H9 (cell line): ENCODE measurements around the gene CHD9. TPM values are rescaled to one million over a fixed set of nuclear protein-coding genes. Genes with fewer than 3 reads are reported as not detected.
A peak's percentile ranks its signal among the peaks of the same experiment; 100 is the strongest.

Source experiments
- DNase-seq: peaks from one replicate; pipeline ENCODE4 v3.0.0-alpha.2; 2017
- H2AFZ ChIP-seq: one replicate; pipeline ENCODE4 v1.6.1; 2013; ENCODE audit warnings: mild to moderate bottlenecking, low read length, control low read depth, moderate library complexity
- H2AK5ac ChIP-seq: 2 replicates; pipeline ENCODE4 v1.6.1; 2013; ENCODE audit warnings: low read length, control low read depth, mixed read lengths; ENCODE audit not compliant: insufficient read length
- H2BK120ac ChIP-seq: one replicate; pipeline ENCODE4 v1.6.1; 2013; ENCODE audit warnings: low read depth, mild to moderate bottlenecking, low read length, control low read depth, inconsistent platforms; ENCODE audit not compliant: poor library complexity, severe bottlenecking
- H2BK12ac ChIP-seq: 2 replicates; pipeline ENCODE4 v1.6.1; 2013; ENCODE audit warnings: low read length, control low read depth, mixed read lengths, low read depth; ENCODE audit not compliant: insufficient read length
- H2BK15ac ChIP-seq: 2 replicates; pipeline ENCODE4 v1.6.1; 2013; ENCODE audit warnings: low read depth, low read length, control low read depth
- H2BK20ac ChIP-seq: one replicate; pipeline ENCODE4 v1.6.1; 2013; ENCODE audit warnings: low read depth, mild to moderate bottlenecking, low read length, control low read depth, inconsistent platforms; ENCODE audit not compliant: poor library complexity, severe bottlenecking
- H2BK5ac ChIP-seq: 2 replicates; pipeline ENCODE4 v1.6.1; 2013; ENCODE audit warnings: low read length, control low read depth, mixed read lengths; ENCODE audit not compliant: insufficient read length
- H3K14ac ChIP-seq: 2 replicates; pipeline ENCODE4 v1.6.1; 2013; ENCODE audit warnings: low read length, control low read depth; ENCODE audit not compliant: insufficient read depth
- H3K18ac ChIP-seq: 2 replicates; pipeline ENCODE4 v1.6.1; 2013; ENCODE audit warnings: low read depth, mild to moderate bottlenecking, mixed read lengths, low read length, control low read depth; ENCODE audit not compliant: insufficient read length
- H3K23ac ChIP-seq: 2 replicates; pipeline ENCODE4 v1.6.1; 2013; ENCODE audit warnings: low read length, control low read depth, mixed read lengths, low read depth; ENCODE audit not compliant: insufficient read length
- H3K23me2 ChIP-seq: 2 replicates; pipeline ENCODE4 v1.6.1; 2013; ENCODE audit warnings: low read depth, mild to moderate bottlenecking, mixed read lengths, low read length, control low read depth; ENCODE audit not compliant: insufficient read length, poor library complexity, severe bottlenecking
- H3K27ac ChIP-seq: 2 replicates; pipeline ENCODE4 v1.5.1; 2013; ENCODE audit warnings: low read length, control low read depth, mixed read lengths, low read depth; ENCODE audit not compliant: insufficient read length
- H3K27me3 ChIP-seq: 2 replicates; pipeline ENCODE4 v1.6.1; 2013; ENCODE audit warnings: low read length, control low read depth, inconsistent platforms; ENCODE audit not compliant: insufficient read depth
- H3K4ac ChIP-seq: 2 replicates; pipeline ENCODE4 v1.6.1; 2013; ENCODE audit warnings: low read depth, mild to moderate bottlenecking, control low read depth, inconsistent platforms, low read length, moderate library complexity
- H3K4me1 ChIP-seq: 2 replicates; pipeline ENCODE4 v1.6.1; 2013; ENCODE audit warnings: low read length, control low read depth, inconsistent platforms; ENCODE audit not compliant: insufficient read depth
- H3K4me2 ChIP-seq: 2 replicates; pipeline ENCODE4 v1.6.1; 2013; ENCODE audit warnings: low read length, control low read depth, mixed read lengths; ENCODE audit not compliant: insufficient read length, insufficient read depth
- H3K56ac ChIP-seq: 2 replicates; pipeline ENCODE4 v1.6.1; 2013; ENCODE audit warnings: low read depth, mild to moderate bottlenecking, mixed read lengths, low read length, control low read depth; ENCODE audit not compliant: insufficient read length
- H3K79me1 ChIP-seq: 2 replicates; pipeline ENCODE4 v1.6.1; 2013; ENCODE audit warnings: low read depth, mild to moderate bottlenecking, moderate library complexity, low read length, control low read depth, inconsistent platforms; ENCODE audit not compliant: insufficient read depth, poor library complexity, severe bottlenecking
- H3K79me2 ChIP-seq: 2 replicates; pipeline ENCODE4 v1.6.1; 2013; ENCODE audit warnings: low read length, control low read depth, inconsistent platforms; ENCODE audit not compliant: insufficient read depth
- H3K9ac ChIP-seq: 2 replicates; pipeline ENCODE4 v1.6.1; 2013; ENCODE audit warnings: low read length, control low read depth, mixed read lengths; ENCODE audit not compliant: insufficient read length; ENCODE audit errors: extremely low read depth
- H3K9me3 ChIP-seq: one replicate; pipeline ENCODE4 v1.6.1; 2013; ENCODE audit warnings: low read depth, low read length, inconsistent platforms; ENCODE audit not compliant: control insufficient read depth
- H3T11ph ChIP-seq: one replicate; pipeline ENCODE4 v1.6.1; 2013; ENCODE audit warnings: mild to moderate bottlenecking, low read length, control low read depth, inconsistent platforms
- H4K20me1 ChIP-seq: one replicate; pipeline ENCODE4 v1.6.1; 2013; ENCODE audit not compliant: control insufficient read depth, insufficient read length, insufficient read depth
- H4K5ac ChIP-seq: 2 replicates; pipeline ENCODE4 v1.6.1; 2013; ENCODE audit warnings: low read depth, mild to moderate bottlenecking, mixed read lengths, low read length, control low read depth; ENCODE audit not compliant: insufficient read length
- H4K8ac ChIP-seq: replicated peaks from 2 replicates; pipeline ENCODE4 v1.6.1; 2013; ENCODE audit warnings: low read length, control low read depth, mixed read lengths, low read depth; ENCODE audit not compliant: insufficient read length
- H4K91ac ChIP-seq: 2 replicates; pipeline ENCODE4 v1.6.1; 2013; ENCODE audit warnings: low read depth, mild to moderate bottlenecking, moderate library complexity, mixed read lengths, low read length, control low read depth; ENCODE audit not compliant: insufficient read length
- H3K27ac Mint-ChIP-seq, 3 experiments: 2 replicates in 2 of 3; 3 replicates in 1 of 3; pipeline ENCODE4 v1.8.0; 2020 to 2021; ENCODE audit warnings: mixed read lengths in 3 of 3, mild to moderate bottlenecking in 1 of 3, moderate library complexity in 1 of 3
- H3K27me3 Mint-ChIP-seq: 2 replicates; pipeline ENCODE4 v1.8.0; 2021; ENCODE audit warnings: low read depth, mild to moderate bottlenecking, moderate library complexity, mixed read lengths
- H3K36me3 Mint-ChIP-seq, 3 experiments: 2 replicates in 2 of 3; 3 replicates in 1 of 3; pipeline ENCODE4 v1.8.0; 2020 to 2021; ENCODE audit warnings: low read depth in 3 of 3, mixed read lengths in 3 of 3; ENCODE audit not compliant: insufficient read depth in 1 of 3
- H3K4me1 Mint-ChIP-seq, 2 experiments: 2 replicates each; pipeline ENCODE4 v1.8.0; 2020; ENCODE audit warnings: mixed read lengths in 2 of 2
- H3K4me3 Mint-ChIP-seq, 2 experiments: 2 replicates in 1 of 2; 3 replicates in 1 of 2; pipeline ENCODE4 v1.8.0; 2020 to 2021; ENCODE audit warnings: mild to moderate bottlenecking in 2 of 2, mixed read lengths in 2 of 2, moderate library complexity in 1 of 2
- H3K9me3 Mint-ChIP-seq, 2 experiments: 2 replicates in 1 of 2; 3 replicates in 1 of 2; pipeline ENCODE4 v1.8.0; 2020; ENCODE audit warnings: mild to moderate bottlenecking in 2 of 2, mixed read lengths in 2 of 2, moderate library complexity in 1 of 2
- CTCF ChIP-seq: fragments of 200-600 bp; sonication (generic); conservative IDR thresholded peaks from 3 replicates; pipeline ENCODE4 v1.8.0; 2021; ENCODE audit warnings: antibody characterized with exemption, mild to moderate bottlenecking
- WGBS: extraction: QIAGEN DNeasy Blood & Tissue Kit; methylation state at CpG from one replicate; pipeline ENCODE4 v1.1.7; 2013; ENCODE audit warnings: missing lambda C conversion rate, low lambda C conversion rate, mixed read lengths; ENCODE audit not compliant: insufficient read length; ENCODE audit errors: extremely low coverage; 5-methylcytosine and 5-hydroxymethylcytosine counted together
- total RNA-seq: library from RNA; stranded (reverse); gene quantifications from 2 replicates; pipeline ENCODE4 v1.2.1, GENCODE V29; 2021

CHD9 gene
- total RNA-seq, 1 experiment from 2014 or later: 46.2 TPM

- H4K20me1 ChIP-seq: no peaks in the 10 kb centered on the region
- H3K4me2 ChIP-seq: no peak overlapping the region
- H3K4me1 ChIP-seq: no peaks in the 10 kb centered on the region
- no peak overlapping the region for H3T11ph ChIP-seq
- H3K4me3 Mint-ChIP-seq: no peak overlapping the region
- no peaks in the 10 kb centered on the region for H3K9me3 ChIP-seq
- H2BK20ac ChIP-seq: no peak overlapping the region
- no peak overlapping the region for H4K8ac ChIP-seq
- H2AFZ ChIP-seq: no peak overlapping the region
- peaks cover 0 to 8% of the 10 kb centered on the region in 2 experiments; a peak in 2 of 4 replicates for H3K4me1 Mint-ChIP-seq
- no peaks in the 10 kb centered on the region for H3K27me3 ChIP-seq
- no peak overlapping the region for H4K91ac ChIP-seq
- no peak overlapping the region for H2AK5ac ChIP-seq
- TF ChIP-seq CTCF: peak; percentile 50
- no peak overlapping the region for H2BK15ac ChIP-seq
- H3K79me2 ChIP-seq: peaks cover under 1% of the 10 kb centered on the region; the same call in 1 of the 2 replicates
- H3K27ac Mint-ChIP-seq: no peak overlapping the region
- no peak overlapping the region for H2BK12ac ChIP-seq
- H3K14ac ChIP-seq: no peak overlapping the region
- no peak overlapping the region for H3K27ac ChIP-seq
- peaks cover 2 to 26% (median 22%) of the 10 kb centered on the region in 3 experiments; a peak in 6 of 7 replicates for H3K36me3 Mint-ChIP-seq
- H2BK5ac ChIP-seq: no peak overlapping the region
- H3K79me1 ChIP-seq: no peaks in the 10 kb centered on the region
- H3K27me3 Mint-ChIP-seq: no peaks in the 10 kb centered on the region
- whole genome bisulfite sequencing: no CpG with 5 or more reads among the region's 2 CpGs
- DNase-seq: no peak
- no peak overlapping the region for H3K18ac ChIP-seq
- no peak overlapping the region for H2BK120ac ChIP-seq
- H3K56ac ChIP-seq: no peak overlapping the region
- no peaks in the 10 kb centered on the region for H3K23me2 ChIP-seq
- no peak overlapping the region for H3K23ac ChIP-seq
- H3K4ac ChIP-seq: no peak overlapping the region
- no peaks in the 10 kb centered on the region for H3K9me3 Mint-ChIP-seq
- H4K5ac ChIP-seq: no peak overlapping the region
- H3K9ac ChIP-seq: no peak overlapping the region
These were observed 165.8 kb downstream of the CHD9 start for GRCh38 chr16:53220585-53220984.
